Measurements from ENCODE around the gene SPI1.

SPI1 gene

DNA sequence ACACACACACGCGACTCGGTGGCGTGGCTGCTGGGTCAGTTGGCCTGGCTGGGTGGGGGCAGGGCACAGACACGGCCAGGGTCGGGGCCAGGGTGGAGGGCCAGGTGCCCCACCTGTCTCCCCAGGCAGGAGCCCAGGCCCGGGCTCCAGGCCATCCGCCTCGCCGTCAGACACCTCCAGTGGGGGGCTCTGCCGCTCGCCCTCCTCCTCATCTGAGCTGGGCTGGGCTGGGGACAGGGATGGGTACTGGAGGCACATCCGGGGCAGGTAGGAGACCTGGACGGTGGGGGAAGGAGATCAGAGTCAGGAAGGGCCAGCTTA is 19.7 kb downstream of the SPI1 start:
- DNase-seq (ENCODE audit: low read depth in 2 of 2): no peak

DNA sequence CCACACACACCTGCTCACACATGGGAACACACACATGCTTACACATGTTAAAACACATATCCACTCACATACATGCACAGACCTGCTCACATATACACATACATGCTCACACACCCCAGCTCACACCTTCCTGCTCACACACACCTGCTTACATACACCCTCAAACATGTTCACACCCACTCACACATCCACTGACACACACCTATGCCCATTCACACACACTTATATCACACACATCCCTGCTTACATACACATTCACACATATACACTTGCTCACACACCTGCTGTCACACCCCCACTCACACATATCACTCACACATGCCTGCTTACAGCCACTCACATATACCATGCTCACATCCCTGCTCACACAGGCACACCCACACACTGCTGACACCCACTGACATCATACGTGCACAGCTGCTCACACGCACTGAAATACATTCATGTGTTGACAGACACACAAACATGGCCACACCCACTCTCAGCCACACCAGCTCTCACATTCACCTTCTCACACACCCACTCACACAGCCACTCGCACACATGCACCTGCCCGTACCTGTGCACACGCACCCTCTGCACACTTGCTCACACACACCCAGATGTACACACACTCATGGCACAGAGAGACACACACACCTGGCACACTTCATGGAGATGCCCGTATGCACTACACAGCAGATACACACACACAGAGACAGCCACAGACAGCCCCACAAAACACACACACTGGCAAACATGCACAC is 20.2 kb downstream of the SPI1 start:
- no peak for DNase-seq (ENCODE audit: low read depth in 2 of 2)

DNA sequence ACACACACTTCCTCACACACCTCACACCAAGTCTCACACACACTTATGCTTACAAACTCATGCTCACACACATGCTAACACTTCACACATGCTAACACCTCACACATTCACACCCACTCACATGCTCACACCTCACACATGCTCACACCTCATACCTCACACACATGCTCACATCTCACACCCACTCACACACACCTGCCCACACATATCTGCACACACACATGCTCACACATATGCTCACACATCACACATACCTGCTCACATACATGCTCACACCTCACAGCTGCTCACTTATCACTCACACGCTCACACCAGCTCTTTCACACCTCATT is 21.4 kb downstream of the SPI1 start:
- DNase-seq (ENCODE audit: low read depth in 2 of 2): no peak

DNA sequence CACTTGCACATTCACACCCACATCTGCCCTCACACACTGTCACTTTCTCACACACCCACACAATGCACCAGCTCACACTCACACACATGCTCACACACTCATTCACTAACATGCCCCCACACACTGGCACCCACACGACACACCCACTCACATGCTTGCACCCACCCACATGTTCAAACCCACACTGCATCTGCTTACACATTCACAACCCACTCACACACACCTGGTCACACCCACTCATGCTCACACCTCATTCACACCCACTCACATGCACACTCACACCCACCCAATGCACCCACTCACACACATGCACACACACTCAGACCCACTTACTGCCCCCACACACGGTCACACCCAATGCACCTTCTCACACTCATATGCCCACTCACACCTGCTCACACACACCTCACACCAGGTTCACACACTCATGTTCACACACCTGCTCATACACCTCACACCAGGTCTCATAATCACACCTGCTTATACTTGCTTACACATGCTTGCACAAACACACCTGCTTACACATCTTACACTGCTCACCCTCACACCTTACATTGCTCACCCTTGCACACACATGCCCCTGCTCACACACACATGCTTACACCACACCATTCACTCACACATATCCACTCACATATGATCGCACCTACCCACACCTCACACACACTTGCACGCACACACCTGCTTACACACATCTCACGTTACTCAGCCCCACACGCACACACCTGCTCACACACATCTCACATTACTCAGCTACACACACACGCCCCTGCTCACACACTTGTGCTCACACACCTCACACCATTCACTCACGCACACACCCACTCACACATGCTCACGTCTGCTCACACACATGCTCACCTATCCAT is 22.0 kb downstream of the SPI1 start:
- no peak for DNase-seq (ENCODE audit: low read depth in 2 of 2)

DNA sequence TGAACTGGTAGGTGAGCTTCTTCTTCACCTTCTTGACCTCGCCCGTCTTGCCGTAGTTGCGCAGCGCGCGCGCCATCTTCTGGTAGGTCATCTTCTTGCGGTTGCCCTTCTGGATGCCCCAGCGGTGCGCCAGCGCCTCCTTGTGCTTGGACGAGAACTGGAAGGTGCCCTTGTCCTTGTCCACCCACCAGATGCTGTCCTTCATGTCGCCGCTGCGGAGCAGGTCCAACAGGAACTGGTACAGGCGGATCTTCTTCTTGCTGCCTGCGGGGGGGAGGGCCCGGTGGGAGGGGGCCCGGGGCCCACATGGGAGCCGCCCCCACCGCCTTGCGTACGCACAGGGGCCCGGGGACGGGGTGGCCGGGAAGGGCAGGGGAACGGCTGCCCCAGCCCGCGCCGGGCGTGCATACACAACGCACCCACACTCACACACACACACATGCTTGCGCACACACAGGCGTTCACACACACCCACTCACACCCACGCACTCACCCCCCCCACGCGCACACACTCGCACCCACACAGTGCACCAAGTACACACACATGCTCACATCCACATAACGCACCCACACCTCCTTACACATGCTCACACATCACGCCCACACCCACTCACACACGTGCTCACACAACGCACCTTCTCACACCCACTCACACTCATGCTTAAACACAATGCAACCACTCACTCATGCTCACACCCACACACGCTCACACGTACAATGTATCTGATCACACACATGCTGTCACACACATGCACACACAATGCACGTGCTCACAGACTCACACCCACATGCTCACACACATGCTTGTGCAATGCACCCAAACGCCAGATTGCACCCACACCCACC is 22.8 kb downstream of the SPI1 start:
- DNase-seq (ENCODE audit: low read depth in 2 of 2): no peak

DNA sequence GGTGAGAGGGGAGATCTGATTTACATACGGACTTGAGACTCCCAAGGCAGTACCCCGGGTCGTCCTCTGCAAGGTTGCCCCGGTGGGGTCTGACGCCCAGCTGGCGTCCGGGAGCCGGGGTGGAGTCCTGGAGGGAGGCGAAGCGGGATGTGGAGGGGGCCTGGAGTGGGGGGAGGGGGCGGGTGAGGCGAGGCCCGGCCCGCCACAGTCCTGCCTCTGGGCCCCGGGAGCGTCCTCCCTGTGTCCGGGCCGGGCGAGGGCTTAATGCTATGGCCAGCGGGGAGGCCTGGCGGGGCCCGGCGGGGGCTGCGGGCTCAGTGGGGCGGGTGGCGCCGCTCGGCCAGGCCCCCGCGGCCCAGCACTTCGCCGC is 23.4 kb downstream of the SPI1 start:
- DNase-seq (ENCODE audit: low read depth in 2 of 2): no peak

DNA sequence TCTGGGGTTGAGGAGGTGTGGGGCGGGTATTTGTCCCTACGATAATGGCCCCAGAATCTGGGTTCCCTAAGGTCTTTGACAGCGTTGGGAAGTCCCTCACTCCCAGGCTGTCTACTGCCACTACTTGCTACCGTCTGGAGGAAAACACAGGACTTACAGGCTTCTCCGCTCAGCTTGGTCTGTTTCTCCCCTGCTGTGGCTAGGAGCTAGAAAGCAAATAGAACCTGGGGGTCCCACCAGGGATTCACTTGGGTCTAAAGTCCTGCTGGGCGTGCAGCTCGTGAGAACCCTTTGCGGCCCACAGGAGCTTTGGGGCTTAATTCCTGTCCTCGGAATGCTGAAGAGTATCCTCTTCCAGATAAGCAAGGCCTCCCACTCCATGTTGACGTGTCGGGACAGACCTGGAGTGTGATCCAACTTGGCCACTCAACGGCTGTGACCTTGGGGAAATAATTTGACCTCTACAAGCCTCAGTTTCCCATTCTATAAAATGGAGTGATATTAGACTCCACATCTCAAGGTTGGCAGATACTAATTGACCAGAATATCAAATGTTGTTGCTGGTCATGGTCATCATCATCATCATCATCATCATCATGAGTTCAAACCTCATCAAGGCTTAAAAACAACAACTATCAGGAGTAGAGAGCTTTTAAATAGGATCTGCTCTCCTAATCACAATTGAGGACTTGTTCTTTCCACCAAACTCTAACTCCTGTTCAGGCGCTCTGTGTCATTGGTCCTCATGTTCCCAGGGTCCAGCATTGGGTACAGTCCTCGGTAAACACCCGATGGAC is 24.2 kb downstream of the SPI1 start:
- DNase-seq (ENCODE audit: low read depth in 2 of 2): no peak

DNA sequence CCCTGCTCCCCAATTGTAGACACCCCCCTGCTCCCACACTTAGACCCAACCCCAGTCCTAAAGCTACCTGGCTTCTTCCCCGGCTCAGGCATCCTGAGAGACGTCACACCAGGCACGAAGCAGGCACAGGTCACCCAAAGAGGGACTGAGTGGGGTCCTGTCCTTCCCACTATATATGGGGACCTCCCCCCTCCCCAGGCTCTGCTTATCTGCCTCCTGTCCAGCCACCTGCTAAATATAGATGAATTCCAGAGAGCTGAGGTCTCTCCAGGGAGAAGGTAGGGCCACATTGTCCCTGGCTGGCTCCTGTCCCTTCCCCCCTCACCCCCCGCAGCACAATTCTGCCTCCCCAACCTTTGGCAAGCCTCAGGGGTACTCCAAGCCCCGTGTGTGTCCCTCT is 25.8 kb downstream of the SPI1 start, which contains the start of gene MYBPC3:
MYBPC3 (minus strand) TSS at position 147 of the 400 bp plus-strand sequence; CDS start at position 92, 55 bp downstream.
- no peak for DNase-seq (ENCODE audit: low read depth in 2 of 2)

DNA sequence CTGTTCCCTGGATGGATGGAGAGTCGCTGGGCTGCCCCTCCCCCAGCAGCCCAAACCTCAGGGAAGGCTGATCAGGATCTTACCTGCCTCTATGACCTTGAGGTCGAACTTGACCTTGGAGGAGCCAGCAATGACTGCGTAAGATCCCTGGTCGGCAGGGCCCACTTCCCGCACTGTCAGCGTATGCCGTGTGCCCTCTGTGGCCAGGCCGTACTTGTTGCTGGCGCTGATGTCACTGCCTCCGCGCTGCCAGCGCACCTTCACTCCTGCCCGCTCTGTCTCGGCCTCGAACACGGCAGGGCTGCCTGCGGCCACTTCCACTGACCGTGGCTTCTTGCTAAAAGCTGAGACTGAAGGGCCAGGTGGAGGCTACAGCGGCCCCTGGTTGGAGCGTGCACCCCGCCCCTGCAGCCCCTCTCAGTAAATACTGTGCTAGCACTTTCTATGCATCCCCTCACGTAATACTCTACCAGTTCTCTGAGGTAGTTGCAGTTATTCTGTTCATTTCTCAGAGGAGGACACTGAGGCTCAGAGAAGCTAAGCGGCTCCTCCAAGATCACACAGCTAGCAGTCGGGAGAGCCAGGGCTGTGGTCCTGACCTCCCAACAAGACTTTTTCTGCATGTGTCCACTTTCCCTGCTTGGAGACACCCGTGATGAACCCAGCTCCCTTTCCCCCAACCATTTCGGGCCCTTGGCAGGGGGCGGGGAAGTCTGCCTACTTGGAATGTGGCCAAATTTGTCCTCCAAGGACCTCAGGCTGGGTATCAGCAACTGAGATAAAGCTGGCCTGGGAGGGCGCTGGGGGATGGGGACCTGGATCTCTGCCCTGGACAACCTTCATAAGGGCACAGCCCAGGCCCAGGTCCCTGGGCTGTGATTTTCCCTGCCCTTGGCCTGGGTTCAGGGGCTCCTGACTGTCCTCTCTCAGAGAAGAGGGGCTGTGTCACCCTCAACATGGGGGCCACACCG is 26.9 kb downstream of the SPI1 start:
- DNase-seq (ENCODE audit: low read depth in 2 of 2): no peak

DNA sequence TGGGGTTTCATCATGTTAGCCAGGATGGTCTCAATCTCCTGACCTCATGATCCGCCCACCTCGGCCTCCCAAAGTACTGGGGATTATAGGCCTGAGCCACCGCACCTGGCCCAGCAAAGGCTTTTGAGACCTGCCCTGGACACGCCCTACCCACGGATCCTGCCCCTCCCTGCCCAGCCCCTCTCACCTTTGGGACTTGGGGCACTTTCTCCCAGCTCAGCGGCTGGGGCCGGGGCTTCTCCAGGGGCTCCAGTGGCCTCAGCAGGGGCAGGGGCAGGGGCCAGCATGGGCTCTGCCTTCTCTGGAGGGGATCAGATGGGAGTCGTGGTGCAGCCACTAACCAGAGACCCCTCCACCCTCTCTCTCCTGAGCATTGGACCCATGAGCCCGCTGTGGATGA is 28.0 kb downstream of the SPI1 start:
- DNase-seq (ENCODE audit: low read depth in 2 of 2): no peak

DNA sequence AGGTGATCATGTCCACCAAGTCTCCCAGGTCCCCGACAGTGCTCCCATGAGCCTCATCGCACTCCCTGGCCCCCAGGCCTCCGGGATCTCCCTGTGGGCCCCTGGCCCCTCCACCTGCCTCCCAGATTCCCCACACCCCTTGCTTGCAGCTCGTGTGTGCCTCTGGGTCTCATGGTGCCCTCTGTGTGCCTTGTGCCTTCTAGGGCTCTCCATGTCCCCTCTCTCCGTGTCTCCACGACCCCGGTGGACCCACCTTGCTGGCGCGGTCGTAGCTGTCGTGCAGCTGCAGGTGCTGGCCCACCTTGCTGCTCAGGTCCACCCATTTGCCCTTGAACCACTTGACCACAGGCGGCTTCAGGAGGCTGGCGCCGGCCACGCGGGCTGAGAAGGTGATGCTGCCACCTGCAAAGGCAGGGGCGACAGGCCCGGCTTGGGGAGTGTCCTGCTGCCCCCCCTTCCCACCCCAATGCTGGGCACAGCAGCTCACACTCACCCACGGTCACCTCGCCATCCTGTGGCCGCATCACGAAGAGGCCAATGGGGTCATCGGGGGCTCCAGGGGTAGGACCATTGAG is 28.7 kb downstream of the SPI1 start:
- no peak for DNase-seq (ENCODE audit: low read depth in 2 of 2)

DNA sequence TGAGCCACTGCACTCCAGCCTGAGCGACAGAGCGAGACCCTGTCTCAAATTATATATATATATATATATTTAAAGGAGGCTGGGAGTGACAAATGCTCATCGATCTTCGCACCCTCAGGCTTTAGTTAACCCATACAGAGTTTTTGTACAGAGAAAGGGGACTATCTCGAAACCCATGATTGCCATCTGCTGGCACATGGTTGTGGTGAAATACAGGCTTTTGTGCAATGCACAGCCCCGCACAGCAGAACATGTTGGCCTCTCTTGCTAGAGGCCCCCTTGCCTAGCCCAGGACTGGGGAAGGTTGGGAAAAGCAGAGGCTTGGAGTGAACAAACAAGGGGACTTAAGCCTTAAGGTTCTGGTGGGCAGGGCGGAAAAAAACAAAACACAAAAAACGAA is 29.5 kb downstream of the SPI1 start:
- no peak for DNase-seq (ENCODE audit: low read depth in 2 of 2)

DNA sequence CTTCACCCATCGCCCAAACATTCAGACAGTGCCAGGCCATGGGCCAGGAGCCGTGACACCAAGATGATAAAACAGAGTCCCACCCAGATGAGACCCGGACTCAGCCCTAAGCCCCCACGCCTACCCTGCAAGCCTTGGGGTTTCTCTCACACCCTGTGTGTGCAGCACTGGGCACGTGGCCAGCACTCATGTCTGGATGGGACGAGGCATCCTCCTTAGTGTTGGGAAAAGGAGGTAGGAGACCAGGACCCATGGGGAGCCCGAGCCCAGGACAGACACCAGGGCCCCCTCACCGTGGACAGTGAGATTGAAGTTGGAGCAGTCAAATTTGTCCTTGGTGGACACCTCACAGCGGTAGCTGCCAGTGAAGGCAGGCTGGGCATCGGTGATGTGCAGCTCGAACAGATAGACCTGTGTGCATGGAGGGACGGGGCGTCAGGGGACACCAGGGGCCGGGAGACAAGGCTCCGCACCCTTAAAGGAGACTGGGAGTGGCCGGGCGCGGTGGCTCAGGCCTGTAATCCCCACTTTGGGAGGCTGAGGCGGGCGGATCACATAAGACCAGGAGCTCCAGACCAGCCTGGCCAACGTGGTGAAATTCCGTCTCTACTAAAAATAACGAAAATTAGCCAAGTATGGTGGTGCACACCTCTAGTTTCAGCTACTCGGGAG is 30.1 kb downstream of the SPI1 start:
- DNase-seq (ENCODE audit: low read depth in 2 of 2): no peak

DNA sequence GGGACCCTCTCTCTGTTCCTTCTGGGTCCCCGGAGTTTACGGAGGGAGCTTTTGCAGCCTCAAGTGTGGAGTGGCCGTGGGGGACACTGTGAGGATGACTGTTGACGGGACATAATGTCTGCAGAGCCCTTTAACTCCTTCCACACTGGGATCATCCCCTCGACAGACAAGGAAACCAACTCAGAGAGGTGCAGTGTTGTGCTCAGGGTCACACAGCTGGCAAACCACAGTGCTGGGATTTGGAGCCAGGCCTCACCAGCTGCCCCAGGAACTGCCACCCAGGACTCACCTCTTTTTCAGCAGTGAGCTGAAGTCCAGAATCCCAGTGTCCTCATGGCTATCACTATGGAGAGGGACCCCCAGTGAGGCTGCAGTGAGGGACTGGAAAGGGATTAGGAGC is 31.2 kb downstream of the SPI1 start:
- no peak for DNase-seq (ENCODE audit: low read depth in 2 of 2)

DNA sequence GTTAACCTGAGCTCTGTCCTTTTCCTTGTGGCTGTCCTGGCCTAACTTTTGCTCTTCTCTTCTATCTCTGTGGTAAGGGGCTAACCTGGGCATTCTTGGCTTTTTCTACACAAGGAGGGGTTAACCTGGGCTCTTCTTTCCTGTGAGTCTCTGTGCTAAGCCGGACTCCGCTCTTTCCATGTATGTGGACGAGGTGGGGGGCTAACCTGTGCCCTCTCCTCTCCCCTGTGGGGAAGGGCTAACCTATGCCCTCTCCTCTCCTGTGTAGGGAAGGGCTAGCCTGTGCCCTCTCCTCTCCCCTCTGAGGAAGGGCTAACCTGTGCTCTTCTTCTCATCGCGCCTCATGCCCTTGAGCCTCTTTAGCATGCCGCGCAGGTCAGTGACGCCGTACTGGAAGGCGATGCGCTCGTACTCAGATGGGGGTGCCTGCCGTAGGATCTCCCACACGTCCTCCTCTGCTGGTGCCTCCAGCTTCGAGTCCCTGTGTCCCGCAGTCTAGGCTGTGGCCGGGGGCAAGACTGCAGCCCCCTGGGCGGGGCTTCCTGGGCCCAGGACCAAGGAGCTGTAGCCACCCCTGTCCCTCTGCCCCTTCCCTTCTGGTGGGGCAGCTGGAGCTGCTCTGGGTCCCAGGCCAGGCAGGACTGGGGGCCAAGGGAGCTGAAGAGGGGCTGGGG is 32.3 kb downstream of the SPI1 start:
- no peak for DNase-seq (ENCODE audit: low read depth in 2 of 2)

DNA sequence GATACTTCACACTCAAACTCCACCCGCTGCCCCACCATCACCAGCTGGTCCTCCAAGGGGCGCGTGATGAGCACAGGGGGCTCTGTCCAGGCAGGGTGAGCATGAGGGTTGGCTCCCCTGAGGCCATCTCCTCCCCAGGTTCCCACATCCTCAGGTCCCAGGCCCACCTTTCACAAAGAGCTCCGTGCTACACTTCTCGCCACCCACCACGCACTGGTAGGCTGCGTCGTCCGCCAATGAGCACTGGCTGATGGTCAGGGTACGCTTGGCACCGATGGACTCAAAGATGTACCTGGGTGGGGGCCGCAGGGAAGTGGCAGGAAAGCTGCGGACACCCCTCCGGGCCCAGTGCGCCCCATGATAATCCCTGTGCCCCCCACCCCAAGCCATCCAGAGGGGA is 35.5 kb downstream of the SPI1 start:
- DNase-seq (ENCODE audit: low read depth in 2 of 2): no peak

DNA sequence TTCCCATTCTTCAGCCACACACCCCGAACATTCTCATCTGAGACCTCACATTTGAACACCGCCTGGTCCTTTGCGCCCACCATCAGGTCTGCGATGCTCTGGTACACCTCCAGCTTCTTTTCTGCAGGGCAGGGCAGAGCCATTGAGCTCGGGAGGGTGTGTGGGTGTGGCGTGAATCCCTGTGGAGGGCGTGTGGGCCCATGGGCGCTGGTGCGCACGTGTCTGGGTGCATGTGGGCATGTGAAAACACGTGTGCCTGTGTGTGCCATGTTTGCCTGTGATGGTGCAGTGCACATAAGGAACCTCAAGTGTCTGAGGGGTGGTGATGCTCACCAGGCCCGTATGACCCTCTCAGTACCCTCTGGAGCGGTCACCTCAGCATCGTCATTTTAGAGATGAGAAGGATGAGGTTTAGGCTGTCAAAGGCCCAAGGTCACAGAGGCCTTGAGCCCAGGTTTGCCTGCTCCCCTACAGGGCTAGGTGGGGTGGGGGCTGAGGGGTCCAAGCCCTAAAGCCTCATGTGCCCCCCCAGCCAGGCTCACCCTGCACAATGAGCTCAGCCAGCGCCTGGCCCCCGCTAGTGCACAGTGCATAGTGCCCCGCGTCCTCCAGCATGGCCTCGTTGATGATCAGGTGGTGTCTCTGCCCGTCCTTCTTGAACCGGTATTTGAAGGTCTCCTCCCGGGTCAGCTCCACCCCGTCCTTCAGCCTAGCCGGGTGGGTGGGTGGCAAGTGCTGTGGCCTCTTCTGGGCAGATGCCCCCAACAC is 36.1 kb downstream of the SPI1 start:
- no peak for DNase-seq (ENCODE audit: low read depth in 2 of 2)

Data from stimulated activated CD4-positive, alpha-beta T cell treated with anti-CD3 and anti-CD28 coated beads, Interleukin-1b, Interleukin-23, amount 100 ng/mL, for 1 hour (primary cell).